Cerebellar nuclear complex (tissue), 1 donor: ENCODE data around the gene PAIP2.
"Not testable (repeated sequence)": the region's sequence is repeated elsewhere in the genome, so short reads cannot be mapped to it uniquely, and the experiment has no call there.

Experiments
- DNase-seq, 2 experiments: peaks; one replicate each; lab custom pipeline; 2025; lab: John Stamatoyannopoulos, UW

PAIP2 gene, protein sequence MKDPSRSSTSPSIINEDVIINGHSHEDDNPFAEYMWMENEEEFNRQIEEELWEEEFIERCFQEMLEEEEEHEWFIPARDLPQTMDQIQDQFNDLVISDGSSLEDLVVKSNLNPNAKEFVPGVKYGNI

DNA sequence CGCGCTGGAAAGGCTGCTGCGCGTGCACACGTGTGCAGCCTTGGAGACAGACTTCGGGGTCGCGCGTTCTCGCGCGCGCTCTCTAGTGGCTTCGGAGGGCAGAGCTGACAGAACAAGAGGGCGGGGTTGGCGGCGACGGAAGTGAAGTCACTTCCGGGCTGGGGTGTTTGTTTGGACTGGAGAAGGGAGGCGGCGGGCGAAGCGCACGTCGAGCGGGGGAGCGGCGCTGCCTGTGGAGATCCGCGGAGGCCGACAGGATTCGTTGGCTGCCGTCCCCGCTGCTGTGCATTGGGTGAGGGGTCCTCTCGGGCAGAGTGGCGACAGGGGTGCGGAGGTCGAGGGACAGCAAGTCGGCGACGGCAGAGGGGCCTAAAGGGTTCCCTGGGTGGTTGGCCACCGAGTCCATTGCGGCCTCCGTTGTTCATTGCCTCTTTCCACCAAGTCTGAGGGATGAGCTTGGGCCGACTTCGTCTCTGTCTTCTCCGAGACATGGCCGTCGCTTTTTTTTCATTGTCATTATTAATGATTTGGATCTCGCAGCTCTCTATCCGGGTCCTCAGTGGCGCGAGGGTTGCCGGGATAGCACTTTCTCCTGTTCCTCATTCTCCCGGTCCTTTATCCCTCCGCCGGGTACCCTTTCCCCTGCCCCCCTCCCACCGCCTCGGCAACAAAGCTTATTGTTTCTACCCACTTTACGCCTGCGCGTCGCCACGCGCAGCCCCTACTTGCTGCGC, at the start of gene PAIP2:
TSS of gene PAIP2 (plus strand) at position 166 of the 734 bp plus-strand sequence. CDS start 21,931 bp downstream, outside the sequence.
- DNase-seq, result peak; percentile 68 to 86

DNA sequence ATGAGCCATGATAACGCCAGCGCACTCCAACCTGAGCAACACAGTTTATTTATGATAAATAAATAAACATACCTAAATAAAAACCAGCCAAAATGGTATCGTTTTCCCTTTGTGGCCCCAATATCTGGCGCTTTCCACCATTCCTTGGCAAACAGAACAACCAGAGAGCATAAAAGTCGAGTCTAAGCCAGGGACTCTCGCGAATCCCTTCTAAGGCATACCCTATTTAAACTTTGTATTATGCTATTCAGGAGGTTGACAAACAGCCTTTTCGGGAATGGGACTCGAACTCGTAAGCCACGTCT, 48.5 kb upstream of the PAIP2 start:
- no peak for DNase-seq

DNA sequence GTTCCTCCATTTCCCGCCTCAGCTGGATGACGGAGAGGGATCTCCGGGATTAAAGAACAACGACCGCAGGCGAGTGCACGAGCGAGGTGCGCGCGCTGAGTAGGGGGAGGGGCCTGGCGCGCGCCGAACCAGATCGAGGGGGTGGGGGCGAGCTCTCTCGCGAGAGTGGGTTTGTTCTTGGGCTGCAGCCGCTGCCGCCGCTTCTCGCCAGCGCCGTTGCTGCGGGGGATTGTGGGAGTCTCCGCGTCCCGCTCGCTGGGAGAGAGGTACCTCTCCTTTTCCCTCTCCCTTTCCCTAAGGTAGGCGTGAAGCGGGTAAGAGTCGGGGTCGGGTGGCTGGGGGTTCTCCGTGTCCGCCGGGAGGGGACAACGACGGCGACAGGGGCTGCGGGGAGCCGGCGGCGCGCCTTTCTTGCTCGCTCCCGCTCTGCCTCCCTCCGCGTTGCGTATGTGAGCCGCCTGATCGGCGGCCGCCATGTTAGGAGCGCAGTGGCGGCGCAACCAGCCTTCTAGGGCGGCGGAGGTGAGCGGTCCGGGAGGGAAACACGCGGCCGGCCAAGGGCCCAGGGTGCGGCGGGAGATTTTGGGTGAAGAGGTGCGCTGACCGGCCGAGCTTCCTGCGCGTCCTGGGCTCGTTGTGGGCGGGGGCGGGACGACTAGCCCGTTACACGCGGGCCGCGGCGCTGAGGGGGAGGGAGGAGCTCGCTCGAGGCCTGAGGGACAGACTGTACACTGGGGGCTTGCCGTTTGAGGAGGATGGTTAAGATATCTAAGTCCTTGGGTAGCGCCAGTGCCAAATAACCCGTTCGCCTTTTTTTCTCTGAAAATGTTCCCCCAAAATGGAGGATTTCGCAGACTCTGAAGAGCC, 47.9 kb upstream of the PAIP2 start, which contains the start of gene MATR3:
TSS of gene MATR3 (plus strand) at position 234 of the 867 bp plus-strand sequence. CDS start 13,676 bp downstream, outside the sequence.
- DNase-seq, result peak; percentile 55 to 64

- DNase-seq, result peak; percentile 9 to 53
Measured at GRCh38 chr5:139294374-139295165, 47.1 kb upstream of the PAIP2 start.

DNA sequence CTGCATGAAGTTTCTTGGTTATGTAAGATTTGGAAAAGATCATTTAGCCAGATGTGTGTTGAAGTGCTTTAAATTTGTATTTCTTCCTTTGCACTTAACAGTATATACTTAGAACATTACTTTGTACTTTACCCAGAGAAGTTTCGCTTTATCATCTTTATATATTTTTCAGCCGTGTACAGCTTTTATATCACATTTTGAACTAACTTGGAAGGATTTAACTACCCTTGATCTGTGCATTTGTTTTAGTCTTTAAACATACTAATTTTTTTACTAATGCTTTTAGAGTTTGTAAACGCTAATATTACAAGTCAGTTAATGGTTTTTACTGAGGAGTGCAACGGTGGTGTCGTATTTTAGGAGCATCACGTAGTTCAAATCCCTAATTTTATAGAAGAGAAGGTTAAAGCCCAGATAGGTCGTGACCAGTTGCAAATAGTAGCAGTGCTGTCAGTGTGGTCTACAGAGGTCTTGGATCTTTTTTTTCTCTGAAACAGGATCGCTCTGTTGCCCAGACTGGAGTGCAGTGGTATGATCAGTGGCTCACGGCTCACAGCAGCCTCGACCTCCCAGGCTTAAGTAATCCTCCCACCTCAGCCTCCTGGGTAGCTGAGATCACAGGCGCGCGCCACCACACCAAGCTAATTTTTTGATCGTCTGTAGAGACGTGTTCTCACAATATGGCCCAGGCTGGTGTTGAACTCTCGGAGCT, 46.2 kb upstream of the PAIP2 start:
- no peak for DNase-seq

DNA sequence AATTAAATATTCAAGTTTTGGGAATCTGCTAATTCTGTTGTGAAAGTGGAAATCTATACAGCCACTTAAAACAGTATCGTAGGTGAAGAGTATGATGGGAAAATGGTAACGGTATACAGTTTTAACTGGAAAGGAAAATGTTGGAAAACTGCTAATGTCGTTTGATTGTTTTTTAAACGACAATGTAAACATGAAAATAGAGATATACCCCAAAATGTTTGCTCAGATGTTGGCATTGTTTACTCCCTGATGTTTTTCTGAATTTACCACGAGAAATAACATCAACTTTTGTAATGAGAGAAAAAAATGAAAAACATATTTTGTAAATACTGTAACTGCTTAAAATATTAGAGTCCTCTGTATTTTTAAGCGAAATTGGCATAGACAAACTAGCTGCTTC, 45.5 kb upstream of the PAIP2 start:
- DNase-seq, result no peak

GRCh38 chr5:139296862-139297326, 44.8 kb upstream of the PAIP2 start:
- no peak for DNase-seq

GRCh38 chr5:139297439-139298133, 44.1 kb upstream of the PAIP2 start:
- DNase-seq, result no peak

DNA sequence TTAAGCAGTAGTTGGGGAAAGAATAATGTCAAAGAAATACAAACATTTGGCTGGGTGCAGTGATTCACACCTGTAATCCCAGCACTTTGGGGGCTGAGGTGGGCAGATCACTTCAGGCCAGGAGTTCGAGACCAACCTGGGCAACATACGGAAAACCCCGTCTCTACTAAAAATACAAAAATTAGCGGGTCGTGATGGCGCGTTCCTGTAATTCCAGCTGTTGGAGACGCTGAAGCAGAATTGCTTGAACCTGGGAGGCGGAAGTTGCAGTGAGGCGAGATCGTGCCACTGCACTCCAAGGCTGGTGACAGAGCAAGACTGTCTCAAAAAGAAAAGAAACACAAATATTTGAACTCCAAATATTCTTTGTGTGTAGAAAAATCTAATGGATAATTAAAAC, 43.4 kb upstream of the PAIP2 start:
- no peak for DNase-seq

DNA sequence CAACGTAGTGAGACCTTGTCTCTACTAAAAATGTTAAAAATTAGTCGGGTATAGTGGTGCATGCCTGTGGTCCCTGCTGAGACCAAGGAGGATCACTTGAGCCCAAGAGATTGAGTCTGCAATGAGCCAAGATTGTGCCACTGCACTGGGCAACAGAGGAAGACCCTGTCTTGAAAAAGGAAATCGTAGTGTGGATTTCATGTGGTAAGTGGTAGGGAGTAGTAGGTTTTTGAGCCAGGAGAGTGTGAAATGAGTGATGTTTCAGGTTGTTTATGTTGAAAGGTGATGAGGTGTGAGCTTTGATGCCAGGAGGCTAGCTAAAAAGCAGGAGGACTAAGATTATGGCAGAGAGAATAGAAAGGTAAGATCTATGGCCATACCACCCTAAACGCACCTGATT, 42.2 kb upstream of the PAIP2 start:
- DNase-seq, result no peak

GRCh38 chr5:139301808-139302499, 39.7 kb upstream of the PAIP2 start:
- no peak for DNase-seq

DNA sequence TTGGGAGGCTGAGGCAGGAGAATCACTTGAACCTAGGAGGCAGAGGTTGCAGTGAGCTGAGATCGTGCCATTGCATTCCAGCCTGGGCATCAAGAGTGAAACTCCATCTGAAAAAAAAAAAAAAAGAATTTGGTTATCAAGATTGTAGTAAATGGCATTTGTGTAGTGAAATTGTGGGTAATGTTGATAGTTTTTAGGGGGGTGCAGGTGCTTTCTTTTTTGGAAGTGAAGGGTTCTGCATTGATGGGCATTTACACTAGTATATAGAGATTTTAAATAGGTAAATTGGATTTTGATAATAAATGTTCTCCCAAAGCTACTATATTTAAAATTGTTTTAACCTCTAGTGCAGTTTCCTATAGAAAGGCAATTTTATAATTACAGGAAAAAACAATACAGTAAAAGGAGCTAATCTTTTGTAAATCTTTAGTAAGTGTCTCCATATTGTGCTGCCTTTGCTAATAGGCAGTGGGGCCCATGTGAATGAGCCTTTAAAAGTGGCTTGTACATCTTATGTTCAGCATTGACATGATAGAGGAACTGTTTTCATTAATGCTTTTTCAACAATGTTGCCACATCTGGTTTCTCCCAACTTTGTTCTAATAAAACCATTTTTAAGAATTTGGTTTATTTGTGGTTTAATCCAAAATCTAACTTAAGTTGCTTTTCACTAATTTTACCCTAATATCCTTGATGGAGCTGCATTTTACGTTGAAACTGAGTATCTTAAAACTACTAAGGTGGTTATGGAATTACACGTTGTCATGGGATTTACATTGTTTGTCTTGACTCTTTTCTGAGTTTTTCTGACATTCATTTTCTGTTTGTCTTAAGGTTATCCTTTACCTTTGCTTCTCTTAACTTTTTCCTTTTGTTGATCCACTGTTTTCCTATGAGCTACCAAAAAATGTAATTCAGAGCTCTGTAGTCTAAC, 37.0 kb upstream of the PAIP2 start:
- DNase-seq, result no peak

DNA sequence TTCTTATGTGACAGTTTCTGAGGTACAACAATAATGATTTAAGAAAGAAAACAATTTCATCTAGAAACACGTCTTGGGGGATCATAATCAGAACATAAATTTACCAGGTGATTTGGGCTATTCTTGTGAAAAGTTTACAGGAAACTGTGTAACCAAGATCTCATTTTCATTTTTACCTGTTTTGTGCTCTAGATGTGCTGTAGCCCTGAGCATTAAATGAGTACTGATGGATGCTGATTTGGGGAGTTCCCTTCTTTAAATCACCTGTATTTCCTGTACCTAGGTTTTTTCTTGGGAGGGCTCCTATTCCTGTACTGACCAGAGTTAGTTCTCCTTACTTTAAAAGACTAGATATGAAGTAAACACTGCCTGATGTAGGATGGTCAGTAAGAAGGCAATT, 35.5 kb upstream of the PAIP2 start:
- no peak for DNase-seq

GRCh38 chr5:139306628-139307379, 34.9 kb upstream of the PAIP2 start:
- no peak for DNase-seq

DNA sequence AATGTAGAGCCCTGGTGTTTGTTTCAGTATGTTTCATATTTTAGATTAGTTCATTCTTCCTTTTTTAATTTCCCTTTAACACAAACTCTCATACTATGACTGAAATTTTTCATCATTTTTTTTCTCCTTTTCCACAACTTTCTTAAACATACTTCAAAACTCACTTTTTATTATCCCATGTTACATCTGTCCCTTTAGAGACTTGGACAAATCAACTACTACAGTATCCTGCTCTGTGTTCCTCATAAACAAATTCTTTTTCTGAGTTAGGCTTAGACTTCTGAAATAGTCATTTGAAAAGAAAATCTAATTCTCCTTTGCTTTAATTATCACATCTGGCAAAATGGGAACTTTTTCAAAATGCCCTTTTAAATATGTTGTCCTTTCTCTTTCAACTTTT, 32.9 kb upstream of the PAIP2 start:
- no peak for DNase-seq

GRCh38 chr5:139310715-139311186, 30.9 kb upstream of the PAIP2 start:
- DNase-seq, result not testable (repeated sequence)

DNA sequence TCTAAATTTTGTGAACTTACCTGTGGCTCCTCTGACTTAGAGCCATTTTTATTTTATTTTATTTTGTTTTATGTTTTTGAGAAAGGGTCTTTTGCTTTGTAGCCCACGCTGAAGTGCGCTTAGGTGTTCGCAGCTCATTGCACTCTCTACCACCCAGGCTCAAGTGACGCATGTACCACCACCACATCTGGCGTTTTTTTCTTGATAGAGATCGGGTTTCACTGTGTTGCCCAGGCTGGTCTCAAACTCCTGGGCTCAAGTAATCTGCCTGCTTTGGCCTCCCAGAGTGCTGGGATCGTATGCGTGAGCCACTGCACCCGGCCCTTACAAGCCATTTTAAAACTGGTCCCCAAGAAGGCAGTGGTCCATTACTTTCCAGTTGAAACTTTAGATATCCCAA, 29.6 kb upstream of the PAIP2 start:
- DNase-seq, result no peak

- no peak for DNase-seq
Measured at GRCh38 chr5:139314276-139314675, 27.4 kb upstream of the PAIP2 start.
